GM04504 (cell line): ENCODE measurements around the gene ZNF44.
"Not testable (repeated sequence)": the region's sequence is repeated elsewhere in the genome, so short reads cannot be mapped to it uniquely, and the experiment has no call there.

Experiments used
- DNase-seq: peaks from one replicate; pipeline ENCODE4 v3.0.0-alpha.2; 2012; ENCODE audit warnings: low read depth

Gene ZNF44

DNA sequence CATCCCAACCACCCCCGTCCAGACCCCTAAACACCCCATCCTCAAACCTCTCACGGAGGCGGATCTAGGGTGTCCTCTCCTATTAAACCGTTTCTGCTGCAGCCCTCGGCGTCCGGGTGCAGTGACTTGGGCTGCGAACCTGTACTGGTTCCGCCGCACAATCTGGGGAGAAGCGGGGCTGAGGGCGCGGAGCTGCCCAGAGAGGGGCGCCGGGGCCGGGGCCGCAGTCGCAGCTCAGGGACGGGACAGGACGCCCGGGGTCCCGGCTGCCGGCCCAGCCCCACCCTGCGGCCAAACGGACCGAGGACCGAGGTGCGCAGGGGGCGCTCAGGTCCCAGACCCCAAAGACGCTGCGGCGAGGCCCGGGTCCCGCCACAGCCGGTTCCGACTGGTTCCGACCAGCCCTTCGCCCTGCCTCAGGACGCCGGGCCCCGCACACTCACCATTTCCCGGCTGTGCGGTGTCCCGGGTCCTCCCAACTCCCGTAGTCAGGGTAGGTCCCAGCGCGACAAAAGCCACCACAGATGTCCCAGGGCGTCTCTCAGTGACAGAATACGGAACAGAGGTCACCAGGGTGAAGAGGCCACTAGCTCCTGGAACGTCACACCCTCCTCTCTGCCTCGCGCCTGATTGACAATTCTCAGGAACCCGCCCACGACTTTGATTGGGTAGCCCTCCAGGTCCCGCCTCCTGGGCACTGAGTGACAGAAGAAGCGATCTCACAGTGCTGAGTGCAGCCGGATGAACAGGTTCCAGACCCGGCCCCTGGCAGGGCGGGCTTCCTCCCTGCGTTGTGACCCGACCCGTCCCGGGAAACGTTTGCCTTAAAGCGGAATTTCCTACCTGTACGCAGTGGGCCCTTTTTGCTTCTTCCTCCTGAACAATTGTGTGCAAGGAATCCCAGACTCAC, at the start of gene ZNF44:
TSS of gene ZNF44 (minus strand) at position 635 of the 910 bp plus-strand sequence. CDS start at position 446, 189 bp downstream.
- peak; percentile 92 for DNase-seq

DNA sequence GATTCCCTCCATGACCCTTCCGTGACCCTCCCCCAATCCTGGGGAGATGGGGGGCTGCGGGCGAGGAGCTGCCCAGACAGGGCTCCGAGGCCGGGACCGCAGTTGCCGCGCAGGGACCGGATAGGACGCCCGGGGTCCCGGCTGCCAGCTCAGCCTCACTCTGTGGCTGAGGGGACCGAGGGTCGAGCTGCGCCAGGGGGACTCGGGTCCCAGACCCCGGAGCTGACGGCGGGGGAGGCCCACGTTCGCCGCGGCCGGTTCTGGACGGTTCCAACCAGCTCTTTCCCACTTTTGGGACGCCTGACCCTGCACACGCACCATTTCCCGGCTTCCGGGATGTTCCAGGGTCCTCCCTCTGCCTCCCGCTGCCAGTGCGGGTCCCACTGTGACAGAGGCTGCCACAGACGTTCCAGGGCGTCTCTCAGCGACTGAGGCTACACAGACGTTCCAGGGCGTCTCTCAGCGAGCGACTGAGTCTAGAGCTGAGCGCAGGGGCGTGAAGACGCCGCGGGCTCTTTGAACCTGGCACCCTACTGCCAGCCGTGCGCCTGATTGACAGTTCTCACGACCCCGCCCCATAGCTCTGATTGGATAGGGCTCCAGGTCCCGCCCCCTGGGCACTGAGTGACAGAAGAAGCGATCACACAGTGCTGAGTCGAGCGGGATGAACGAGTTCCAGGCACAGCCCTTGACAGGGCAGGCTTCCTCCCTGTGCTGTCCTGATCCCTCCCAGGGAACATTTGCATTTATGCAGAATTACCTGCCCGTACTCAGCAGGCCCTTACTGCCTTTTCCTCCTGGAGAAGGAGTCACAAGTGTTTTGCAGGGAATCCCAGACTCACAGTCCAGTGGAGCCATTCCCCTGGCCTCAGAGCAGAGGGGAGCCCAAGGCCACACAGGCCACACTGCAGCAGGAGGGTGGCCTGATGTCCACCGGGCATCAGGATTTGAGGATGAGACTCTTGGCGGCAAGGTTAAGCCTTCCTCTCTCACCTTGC, 38.8 kb upstream of the ZNF44 start, which contains the start of gene ZNF563:
TSS of gene ZNF563 (minus strand) at position 472 of the 998 bp plus-strand sequence. CDS start at position 321, 151 bp downstream.
- DNase-seq = peak; percentile 88

DNA sequence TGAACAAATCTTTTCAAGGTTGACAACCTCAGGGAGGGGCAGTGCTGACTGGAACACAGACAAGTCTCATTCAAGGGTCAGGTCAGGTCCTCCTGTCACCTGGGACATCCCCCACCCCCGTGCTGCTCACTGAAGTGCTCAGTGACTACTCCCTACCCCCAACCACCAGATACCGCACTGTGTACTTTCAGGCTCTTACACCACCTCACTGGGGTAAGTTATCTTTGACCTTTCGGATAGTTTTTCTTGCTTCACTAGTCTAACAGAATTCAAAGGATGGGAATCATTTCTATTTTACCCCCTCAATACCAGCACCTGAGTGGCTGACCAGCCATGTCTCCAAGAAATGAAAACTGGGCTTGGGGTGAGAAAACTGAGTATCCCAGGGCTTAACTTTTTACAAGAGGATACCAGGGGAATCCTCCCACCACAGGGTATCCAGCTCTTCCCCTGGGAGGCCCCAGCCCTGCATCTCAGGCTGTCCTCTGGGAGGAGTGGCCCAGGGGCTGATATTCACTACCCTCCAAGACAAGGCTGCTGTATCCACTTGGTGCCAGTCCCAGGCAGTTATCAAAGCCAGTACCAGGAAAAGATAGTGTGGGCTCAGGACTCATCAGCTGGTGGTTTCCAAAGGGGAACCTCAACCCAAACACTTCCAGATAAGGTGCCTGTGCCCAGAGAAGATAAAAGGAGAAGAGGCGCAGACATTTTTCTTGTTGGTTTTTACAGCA, 36.7 kb upstream of the ZNF44 start:
- no peak for DNase-seq

DNA sequence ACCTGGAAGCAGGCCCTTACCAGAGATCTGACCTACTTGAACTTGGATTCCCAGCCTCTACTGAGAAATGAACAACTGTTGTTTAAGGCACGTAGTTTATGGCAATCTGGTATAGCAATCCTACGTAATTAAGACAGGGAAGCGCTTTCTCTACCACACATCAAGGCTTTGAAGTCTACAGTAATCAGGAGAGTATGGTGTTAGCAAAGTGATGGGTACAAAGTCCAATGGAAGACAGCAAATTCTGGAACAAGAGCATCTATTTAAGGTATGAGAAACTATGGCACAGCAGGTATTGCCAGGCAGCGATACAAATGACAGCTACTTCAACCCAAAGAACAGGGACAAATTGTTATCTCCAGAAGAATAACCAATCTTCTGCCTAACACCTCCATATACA, 35.7 kb upstream of the ZNF44 start:
- no peak for DNase-seq

DNA sequence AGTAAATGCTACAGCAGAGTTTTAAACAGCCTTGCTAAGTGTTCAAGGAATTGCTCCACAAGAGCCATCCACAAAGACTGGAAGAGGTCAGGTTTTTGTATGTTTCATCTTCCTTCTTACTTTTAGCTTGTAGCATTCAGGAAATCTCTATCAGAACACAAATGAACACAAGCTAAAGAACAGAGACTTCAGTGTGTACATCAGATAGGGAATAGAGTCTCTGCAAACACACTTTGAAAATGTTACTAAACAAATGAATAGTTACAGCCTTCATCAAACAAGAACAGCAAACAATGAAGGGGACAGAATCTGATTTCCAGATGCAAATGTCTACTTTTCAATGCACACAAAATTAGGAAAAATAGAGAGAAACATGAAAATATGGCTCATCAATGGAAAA, 31.0 kb upstream of the ZNF44 start:
- no peak for DNase-seq

DNA sequence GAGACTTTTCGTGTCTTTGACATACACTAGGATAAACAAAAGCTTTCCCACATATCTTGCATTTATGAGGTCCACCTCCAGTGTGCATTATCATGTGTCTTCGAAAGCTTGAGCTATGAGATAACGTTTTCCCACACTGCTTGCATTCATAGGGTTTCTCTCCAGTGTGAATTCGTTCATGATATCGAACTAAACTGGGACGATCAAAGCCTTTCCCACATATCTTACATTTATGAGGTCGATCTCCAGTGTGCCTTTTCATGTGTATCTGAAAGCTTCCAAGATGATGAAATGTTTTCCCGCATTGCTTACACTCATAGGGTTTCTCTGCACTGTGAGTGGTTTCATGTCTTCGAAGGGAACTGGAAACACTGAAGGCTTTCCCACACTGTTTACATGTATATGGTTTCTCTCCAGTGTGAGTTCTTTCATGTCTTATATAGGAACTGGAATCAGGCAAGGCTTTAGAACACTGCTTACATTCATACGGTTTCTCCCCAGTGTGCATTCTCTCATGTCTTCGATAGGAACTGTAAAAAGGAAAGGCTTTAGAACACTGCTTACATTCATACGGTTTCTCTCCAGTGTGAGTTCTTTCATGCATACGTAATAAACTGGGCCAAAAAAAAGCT, 24.2 kb upstream of the ZNF44 start:
- no peak for DNase-seq

DNA sequence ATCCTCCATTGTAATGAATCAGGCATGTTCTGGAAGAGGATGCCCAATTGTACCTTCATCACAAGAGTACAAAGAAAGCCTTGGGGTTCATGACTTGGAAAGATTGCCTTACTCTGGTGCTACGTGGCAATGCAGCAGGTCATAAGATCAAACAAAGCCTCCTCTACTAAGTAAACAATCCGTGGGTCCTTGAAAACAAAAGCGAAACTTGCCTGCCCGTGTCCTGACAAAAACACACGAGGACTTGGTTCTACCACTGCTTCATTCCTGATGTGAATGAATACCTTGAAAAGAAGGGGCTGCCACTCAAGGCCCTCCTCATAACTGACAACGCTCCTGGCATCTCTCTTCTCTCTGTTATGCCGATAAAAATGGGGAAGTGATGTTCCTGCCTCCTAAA, 19.9 kb upstream of the ZNF44 start:
- no peak for DNase-seq

DNA sequence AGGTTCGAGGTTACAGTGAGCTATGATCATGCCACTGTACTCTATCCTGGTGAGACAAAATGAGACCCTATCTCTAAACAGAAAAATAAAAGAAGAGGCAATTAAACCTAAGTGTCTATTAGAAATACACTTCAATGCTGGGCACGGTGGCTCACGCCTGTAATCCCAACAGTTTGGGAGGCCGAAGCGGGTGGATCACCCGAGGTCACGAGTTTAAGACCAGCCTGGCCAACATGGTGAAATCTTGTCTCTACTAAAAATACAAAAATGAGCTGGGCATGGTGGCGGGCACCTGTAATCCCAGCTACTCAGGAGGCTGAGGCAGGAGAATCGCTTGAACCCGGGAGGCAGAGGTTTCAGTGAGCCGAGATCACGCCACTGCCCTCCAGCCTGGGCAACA, 14.2 kb upstream of the ZNF44 start:
- DNase-seq = not testable (repeated sequence)

DNA sequence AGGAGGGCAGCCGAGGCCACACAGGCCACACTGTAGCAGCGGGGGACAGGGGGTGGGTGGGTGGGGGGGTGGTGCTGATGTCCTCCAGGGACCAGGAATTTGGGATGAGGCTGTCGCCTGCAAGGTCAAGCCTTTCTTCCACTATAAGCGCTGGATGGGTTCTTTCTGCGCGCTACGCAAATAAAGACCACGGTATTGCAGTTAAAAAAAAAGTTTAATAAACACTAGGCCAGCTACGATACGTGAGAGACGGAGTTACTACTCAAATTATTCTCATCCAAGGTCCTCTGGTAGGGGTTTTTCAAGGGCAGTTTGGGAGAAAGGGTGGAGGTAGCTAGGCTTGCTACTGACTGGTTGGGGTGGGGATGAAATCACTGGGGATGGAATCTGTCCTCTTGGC, 508 bp upstream of the ZNF44 start:
- DNase-seq = no peak

DNA sequence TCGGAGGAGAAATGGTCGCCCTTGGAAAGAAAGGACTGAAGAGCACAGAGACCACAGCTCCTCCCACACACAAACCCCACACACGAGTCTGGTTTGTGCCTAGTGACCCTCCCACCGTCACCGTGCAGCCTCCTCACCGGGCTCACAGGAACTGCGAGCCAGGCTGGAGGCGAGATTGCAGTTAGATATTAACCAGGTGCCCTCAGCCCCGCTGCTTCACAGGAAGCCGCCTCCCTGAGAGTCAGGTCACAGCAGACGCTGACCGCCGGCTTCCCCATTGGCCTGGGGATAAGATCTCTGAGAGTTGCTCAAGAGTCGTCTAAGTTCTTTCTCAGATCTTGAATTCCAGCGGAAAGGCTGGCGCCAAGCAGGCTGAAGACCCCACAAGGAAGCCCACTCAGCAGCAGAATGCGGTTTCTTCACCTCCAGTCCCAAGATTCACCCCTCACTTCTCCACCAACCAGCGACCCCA, 870 bp downstream of the ZNF44 start:
- peak; percentile 20 for DNase-seq

DNA sequence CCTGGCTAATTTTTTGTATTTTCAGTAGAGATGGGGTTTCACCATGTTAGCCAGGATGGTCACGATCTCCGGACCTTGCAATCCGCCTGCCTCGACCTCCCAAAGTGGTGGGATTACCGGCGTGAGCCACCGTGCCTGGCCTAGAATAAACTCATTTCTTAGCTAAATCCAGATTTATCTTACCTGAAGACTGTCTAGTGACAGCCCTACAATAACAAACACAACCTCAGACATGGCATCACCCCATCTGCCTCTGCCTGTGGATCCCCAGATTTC, 5.0 kb downstream of the ZNF44 start:
- no peak for DNase-seq

DNA sequence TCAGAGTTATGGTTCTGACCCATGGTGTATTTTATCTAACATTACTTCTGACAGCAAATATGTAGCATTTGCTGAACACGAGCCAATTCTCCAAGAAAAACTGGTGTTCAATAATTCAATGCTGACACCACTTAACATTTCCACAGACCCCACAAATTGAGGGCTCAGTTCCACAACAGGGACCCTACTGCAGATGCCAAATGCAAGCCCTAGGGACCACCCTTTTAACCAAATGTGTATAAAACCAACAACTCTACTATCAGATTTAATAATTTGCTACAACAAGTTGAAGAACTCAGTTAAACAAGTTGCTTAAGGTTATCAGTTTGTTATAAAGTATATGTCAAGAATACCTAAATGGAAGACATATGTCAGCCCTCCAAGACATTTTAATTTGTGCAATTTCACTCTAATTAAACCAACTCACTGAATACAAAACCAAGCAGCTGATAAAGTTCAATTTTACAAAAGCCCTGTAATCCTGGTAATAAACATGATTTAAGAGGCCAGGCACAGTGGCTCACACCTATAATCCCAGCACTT, 6.7 kb downstream of the ZNF44 start:
- DNase-seq = no peak

DNA sequence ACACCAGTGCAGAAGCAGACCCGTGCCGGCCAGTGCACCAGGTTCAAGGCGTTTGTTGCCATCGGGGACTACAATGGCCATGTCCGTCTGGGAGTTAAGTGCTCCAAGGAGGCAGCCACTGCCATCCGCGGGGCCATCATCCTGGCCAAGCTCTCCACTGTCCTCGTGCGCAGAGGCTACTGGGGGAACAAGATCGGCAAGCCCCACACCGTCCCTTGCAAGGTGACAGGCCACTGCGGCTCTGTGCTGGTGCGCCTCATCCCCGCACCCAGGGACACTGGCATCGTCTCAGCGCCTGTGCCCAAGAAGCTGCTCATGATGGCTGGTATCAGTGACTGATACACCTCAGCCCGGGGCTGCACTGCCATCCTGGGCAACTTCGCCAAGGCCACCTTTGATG, 10.1 kb downstream of the ZNF44 start:
- DNase-seq = no peak

DNA sequence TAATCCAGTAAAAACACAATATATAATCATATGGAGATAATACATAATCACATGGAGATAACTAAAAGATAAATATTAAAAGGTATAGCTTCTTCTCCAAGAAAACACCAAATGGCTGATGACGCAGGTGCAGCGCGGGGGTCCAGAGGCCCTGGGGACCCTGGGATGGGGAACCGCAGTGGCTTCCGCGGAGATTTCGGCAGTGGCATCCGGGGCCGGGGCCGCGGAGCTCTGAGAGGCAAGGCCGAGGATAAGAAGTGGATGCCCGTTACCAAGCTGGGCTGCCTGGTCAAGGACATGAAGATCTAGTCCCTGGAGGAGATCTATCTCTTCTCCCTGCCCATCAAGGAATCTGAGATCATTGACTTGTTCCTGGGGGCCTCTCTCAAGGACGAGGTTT, 10.5 kb downstream of the ZNF44 start:
- DNase-seq = no peak

DNA sequence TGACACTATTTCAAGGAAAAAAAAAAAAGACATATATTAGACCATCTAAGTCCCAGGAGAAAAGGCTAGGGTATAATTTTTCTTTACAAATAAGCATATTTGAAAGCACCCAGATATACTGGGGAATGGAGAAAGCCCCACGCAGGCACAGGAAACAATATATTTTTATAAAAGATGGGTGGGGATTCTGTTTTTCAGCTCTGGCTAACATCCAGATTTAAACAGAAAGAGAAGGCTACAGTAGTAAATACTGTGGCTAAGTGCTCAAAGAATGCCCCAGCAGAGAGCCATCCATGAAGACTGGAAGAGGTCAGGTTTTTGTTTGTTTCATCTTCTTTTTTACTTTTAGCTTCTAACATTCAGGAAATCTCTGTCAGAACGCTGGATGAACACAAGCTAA, 16.0 kb downstream of the ZNF44 start:
- no peak for DNase-seq

DNA sequence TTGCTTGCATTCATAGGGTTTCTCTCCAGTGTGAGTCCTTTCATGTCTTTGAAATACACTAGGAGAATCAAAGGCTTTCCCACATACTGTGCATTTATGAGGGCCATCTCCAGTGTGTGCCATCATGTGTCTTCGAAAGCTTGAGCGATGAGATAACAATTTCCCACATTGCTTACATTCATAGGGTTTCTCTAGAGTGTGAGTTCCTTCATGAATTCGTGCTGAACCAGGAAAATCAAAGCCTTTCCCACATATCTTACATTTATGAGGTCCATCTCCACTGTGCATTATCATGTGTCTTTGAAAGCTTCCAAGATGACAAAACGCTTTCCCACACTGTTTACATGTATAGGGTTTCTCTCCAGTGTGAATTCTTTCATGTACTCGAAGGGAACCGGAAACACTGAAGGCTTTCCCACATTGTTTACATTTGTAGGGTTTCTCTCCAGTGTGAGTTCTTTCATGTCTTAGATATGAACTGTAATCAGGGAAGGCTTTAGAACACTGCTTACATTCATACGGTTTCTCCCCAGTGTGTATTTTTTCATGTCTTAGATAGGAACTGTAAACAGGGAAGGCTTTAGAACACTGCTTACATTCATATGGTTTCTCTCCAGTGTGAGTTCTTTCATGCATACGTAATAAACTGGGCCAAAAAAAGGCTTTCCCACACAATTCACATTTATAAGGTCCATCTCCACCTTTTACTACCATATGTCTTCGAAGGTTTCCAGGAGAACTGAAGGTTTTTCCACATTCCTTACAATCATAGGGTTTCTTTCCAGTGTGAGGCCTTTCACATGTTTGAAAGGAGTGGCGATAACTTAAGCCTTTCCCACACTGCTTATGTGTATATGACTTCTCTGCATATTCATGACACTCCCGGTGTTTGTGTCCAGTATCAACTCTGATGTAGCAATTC, 21.4 kb downstream of the ZNF44 start:
- DNase-seq = no peak

DNA sequence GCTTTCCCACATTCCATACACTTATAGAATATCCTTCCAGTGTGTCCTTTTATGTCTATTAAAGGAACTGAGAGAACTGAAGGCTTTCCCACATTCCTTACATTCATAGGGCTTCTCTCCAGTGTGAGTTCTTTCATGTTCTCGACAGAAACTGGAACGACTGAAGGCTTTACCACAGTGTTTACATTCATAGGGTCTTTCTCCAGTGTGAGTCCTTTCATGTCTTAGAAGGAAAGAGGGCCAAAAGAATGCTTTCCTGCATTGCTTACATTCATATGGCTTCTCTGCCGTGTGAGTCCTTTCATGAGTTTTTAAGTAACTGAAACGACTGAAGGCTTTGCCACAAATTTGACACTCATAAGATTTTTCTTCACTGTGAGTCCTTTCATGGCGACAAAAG, 22.3 kb downstream of the ZNF44 start:
- no peak for DNase-seq

DNA sequence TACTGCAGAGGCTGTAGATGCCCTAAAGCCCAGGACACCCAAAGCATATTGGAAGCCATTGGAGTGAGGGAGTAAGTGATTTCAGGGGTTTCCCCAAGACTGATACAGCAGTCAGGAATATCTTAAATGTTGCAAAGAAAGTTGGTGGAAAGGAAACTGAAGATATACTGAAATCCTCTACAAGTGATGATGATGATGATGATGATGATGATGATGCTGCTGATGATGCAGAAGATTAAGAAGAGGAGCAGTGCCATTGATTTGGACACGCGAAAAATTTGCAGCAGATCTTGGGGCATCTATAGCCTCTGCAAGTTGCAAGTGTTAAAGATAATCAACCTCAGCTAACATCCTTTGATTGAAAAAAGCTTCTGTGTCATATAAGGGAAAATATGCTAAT, 23.8 kb downstream of the ZNF44 start:
- DNase-seq = no peak

DNA sequence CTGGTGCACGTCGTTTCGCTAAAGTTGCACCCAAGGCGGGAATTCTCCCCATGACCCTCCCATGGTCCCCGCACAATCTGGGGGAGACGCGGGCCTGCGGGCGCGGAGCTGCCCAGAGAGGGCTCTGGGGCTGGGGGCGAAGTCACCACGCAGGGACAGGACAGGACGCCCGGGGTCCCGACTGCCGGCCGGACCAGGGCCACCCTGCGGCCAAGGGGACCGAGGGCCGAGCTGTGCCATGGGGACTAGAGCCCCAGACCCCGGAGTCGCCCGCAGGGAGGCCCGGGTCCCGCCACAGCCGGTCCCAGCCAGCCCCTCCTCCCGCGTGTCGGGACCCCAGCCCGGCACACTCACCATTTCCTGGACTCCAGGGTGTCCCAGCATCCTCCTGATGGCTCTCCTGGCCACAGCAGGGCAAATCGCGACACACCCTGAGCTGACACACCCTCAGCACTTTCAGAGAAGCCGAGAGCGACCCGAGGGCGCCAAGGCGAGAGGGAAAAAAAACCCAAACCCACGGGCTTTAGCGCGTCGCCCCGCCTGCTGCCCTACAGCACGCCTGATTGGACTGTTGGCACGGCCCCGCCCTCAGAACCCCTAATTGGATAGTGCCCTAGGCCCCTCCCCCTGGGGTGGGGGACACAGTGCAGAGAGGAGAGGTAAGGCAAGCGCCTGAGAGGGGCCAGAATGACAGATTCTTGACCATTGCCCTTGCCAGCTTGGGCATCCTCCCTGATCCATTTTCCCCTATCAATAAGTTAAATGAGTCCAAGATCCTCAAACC, 28.6 kb downstream of the ZNF44 start:
- no peak for DNase-seq
